OCI-LY1 (cell line): Measurements from ENCODE around the gene MPG.

ENCODE experiments used
- H2AFZ ChIP-seq: fragments of 200-600 bp; sonication (generic), shearing (Covaris generic); 2 replicates; pipeline ENCODE4 v1.6.0; 2014; ENCODE audit warnings: antibody characterized with exemption, mild to moderate bottlenecking, low read length
- H3F3A ChIP-seq: fragments of 200-600 bp; sonication (generic), shearing (Covaris generic); 2 replicates; pipeline ENCODE4 v1.6.0; 2014; ENCODE audit warnings: mild to moderate bottlenecking, antibody characterized with exemption, low read length, moderate library complexity; ENCODE audit not compliant: insufficient read depth
- H3K27ac ChIP-seq: fragments of 200-600 bp; sonication (generic); 2 replicates; pipeline ENCODE4 v1.5.1; 2014; ENCODE audit warnings: low read length, mixed run types, mild to moderate bottlenecking, low read depth; ENCODE audit not compliant: poor library complexity, severe bottlenecking
- H3K27me3 ChIP-seq: fragments of 200-600 bp; sonication (generic); 2 replicates; pipeline ENCODE4 v1.6.0; 2014; ENCODE audit warnings: antibody characterized with exemption, mild to moderate bottlenecking, low read length, moderate library complexity; ENCODE audit not compliant: insufficient read depth
- H3K36me3 ChIP-seq: fragments of 200-600 bp; sonication (generic); 2 replicates; pipeline ENCODE4 v1.6.1; 2014; ENCODE audit warnings: mild to moderate bottlenecking, antibody characterized with exemption, low read length, moderate library complexity, mixed read lengths; ENCODE audit not compliant: insufficient read depth
- H3K4me1 ChIP-seq: fragments of 200-600 bp; sonication (generic); 2 replicates; pipeline ENCODE4 v1.5.1; 2014; ENCODE audit warnings: mild to moderate bottlenecking, low read length, moderate library complexity; ENCODE audit not compliant: insufficient read depth, severe bottlenecking
- H3K4me2 ChIP-seq: fragments of 200-600 bp; sonication (generic), shearing (Covaris generic); 2 replicates; pipeline ENCODE4 v1.6.1; 2014; ENCODE audit warnings: low read length
- H3K4me3 ChIP-seq: fragments of 200-600 bp; sonication (generic); 2 replicates; pipeline ENCODE4 v1.5.1; 2014; ENCODE audit warnings: low read length, low read depth, mild to moderate bottlenecking, mixed read lengths; ENCODE audit not compliant: poor library complexity, severe bottlenecking
- H3K79me2 ChIP-seq: fragments of 200-600 bp; shearing (Covaris generic); 2 replicates; pipeline ENCODE4 v1.6.1; 2016; ENCODE audit warnings: mixed run types, low read length, mixed read lengths; ENCODE audit not compliant: insufficient read depth
- H3K9ac ChIP-seq: fragments of 200-600 bp; sonication (generic), shearing (Covaris generic); 2 replicates; pipeline ENCODE4 v1.6.1; 2014; ENCODE audit warnings: mild to moderate bottlenecking, low read length, mixed read lengths
- H3K9me2 ChIP-seq: fragments of 200-600 bp; sonication (generic), shearing (Covaris generic); 2 replicates; pipeline ENCODE4 v1.6.1; 2014; ENCODE audit warnings: low read depth, mild to moderate bottlenecking, low read length, mixed read lengths
- H3K9me3 ChIP-seq: fragments of 200-600 bp; shearing (Covaris generic); 2 replicates; pipeline ENCODE4 v1.6.1; 2014; ENCODE audit warnings: low read length, mixed read lengths
- H4K20me1 ChIP-seq: fragments of 200-600 bp; sonication (generic), shearing (Covaris generic); 2 replicates; pipeline ENCODE4 v1.6.0; 2016; ENCODE audit warnings: mild to moderate bottlenecking, low read length; ENCODE audit not compliant: insufficient read depth
- CTCF ChIP-seq: fragments of 200-600 bp; sonication (generic), shearing (Covaris generic); IDR thresholded peaks from 2 replicates; pipeline ENCODE4 v1.5.1; 2017; ENCODE audit warnings: mild to moderate bottlenecking, antibody characterized with exemption, low read length, moderate library complexity, mixed read lengths
- EZH2 ChIP-seq: fragments of 200-600 bp; sonication (generic), shearing (Covaris generic); IDR thresholded peaks from 2 replicates; pipeline ENCODE4 v1.8.0; 2017; ENCODE audit warnings: borderline replicate concordance, mixed run types, mild to moderate bottlenecking, antibody characterized with exemption, low read length, moderate library complexity, mixed read lengths

MPG gene

GRCh38 chr16:102060-102855 lies 24.2 kb downstream of the MPG start:
- Histone ChIP-seq H2AFZ (no peak overlapping the region), H3K79me2 (no peaks in the 10 kb centered on the region), H3K4me1 (no peaks in the 10 kb centered on the region), H3F3A (no peaks in the 10 kb centered on the region), H3K27me3 (no peaks in the 10 kb centered on the region), H3K4me3 (no peak overlapping the region), H4K20me1 (no peaks in the 10 kb centered on the region), H3K9me2 (no peaks in the 10 kb centered on the region), H3K36me3 (peaks cover 7% of the 10 kb centered on the region; the same call in 1 of the 2 replicates), H3K9me3 (no peaks in the 10 kb centered on the region), H3K9ac (no peak overlapping the region), H3K4me2 (no peak overlapping the region), H3K27ac (no peak overlapping the region)
- TF ChIP-seq CTCF (no peak), EZH2 (no peak)

DNA sequence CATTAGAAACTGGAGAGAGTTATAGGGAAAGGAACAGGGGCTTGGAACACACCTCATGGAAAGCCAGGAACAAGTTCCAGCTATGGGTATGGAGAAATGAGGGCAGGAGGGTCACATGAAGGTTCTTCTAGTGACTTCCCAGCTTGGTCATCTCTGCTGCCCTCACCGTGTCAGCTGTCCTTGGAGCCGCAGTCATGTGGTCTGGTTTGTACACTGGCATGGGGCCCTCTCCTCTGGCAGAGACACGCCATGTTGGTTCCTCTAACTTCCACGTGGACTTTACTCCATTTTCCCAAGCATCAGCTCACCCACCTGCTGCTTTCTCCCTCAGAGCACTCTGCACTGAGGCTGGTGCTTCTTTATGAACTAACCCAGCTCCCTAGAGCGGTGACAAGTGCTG lies 26.3 kb downstream of the MPG start:
- H3F3A ChIP-seq = no peaks in the 10 kb centered on the region
- no peaks in the 10 kb centered on the region for H3K4me1 ChIP-seq
- no peak overlapping the region for H3K27ac ChIP-seq
- no peak overlapping the region for H3K4me3 ChIP-seq
- H4K20me1 ChIP-seq = no peaks in the 10 kb centered on the region
- H3K9me2 ChIP-seq = no peaks in the 10 kb centered on the region
- no peaks in the 10 kb centered on the region for H3K9me3 ChIP-seq
- no peaks in the 10 kb centered on the region for H3K27me3 ChIP-seq
- no peaks in the 10 kb centered on the region for H3K79me2 ChIP-seq
- H2AFZ ChIP-seq = no peak overlapping the region
- H3K36me3 ChIP-seq = peaks cover 3% of the 10 kb centered on the region; the same call in 1 of the 2 replicates
- no peak overlapping the region for H3K9ac ChIP-seq
- H3K4me2 ChIP-seq = no peak overlapping the region
- no peak for TF ChIP-seq EZH2
- no peak for TF ChIP-seq CTCF

DNA sequence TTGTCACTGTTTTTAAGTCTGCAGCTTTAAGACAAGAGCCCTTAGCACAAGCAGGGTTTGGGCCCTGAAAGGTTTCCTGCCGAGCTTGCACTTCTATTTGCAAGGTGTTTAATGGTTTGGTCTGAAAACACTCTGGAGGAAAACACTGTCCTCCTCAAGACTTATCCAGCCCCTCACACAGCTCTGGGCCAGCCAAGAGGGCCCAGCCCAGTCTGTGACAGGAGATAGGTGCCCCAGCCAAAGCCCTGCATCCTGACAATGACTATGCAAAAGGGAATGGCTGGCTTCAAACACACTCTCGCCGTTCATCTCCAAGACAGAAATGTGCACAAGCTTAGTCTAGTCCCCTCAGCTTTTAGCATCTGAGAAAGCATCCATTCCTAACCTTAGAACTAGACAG lies 26.9 kb downstream of the MPG start:
- H3K4me1 ChIP-seq = no peaks in the 10 kb centered on the region
- no peaks in the 10 kb centered on the region for H3K79me2 ChIP-seq
- H3K27ac ChIP-seq = no peak overlapping the region
- H3K9me3 ChIP-seq = no peaks in the 10 kb centered on the region
- TF ChIP-seq EZH2 = no peak
- TF ChIP-seq CTCF = no peak
- H3K27me3 ChIP-seq = no peaks in the 10 kb centered on the region
- peaks cover 7% of the 10 kb centered on the region; the same call in 1 of the 2 replicates for H3K36me3 ChIP-seq
- H2AFZ ChIP-seq = no peak overlapping the region
- no peaks in the 10 kb centered on the region for H4K20me1 ChIP-seq
- no peak overlapping the region for H3K9ac ChIP-seq
- H3K4me2 ChIP-seq = no peak overlapping the region
- no peaks in the 10 kb centered on the region for H3K9me2 ChIP-seq
- H3K4me3 ChIP-seq = no peak overlapping the region
- H3F3A ChIP-seq = no peaks in the 10 kb centered on the region
